WERI-Rb-1 (cell line): ENCODE data around the gene LRRIQ4.

ENCODE experiments used
- DNase-seq: peaks from one replicate; pipeline ENCODE4 v3.0.0-alpha.2; 2020
- H3K27ac ChIP-seq: fragments of 250-450 bp; sonication (Bioruptor Pico); 2 replicates; pipeline ENCODE4 v1.5.1; 2020; ENCODE audit warnings: mild to moderate bottlenecking, moderate library complexity
- H3K27me3 ChIP-seq: fragments of 250-450 bp; sonication (Bioruptor Pico); 2 replicates; pipeline ENCODE4 v1.5.1; 2021; ENCODE audit warnings: mild to moderate bottlenecking, low read depth, moderate library complexity; ENCODE audit not compliant: insufficient read depth, severe bottlenecking
- H3K36me3 ChIP-seq: fragments of 250-450 bp; sonication (Bioruptor Pico); 2 replicates; pipeline ENCODE4 v1.5.1; 2020; ENCODE audit warnings: mild to moderate bottlenecking, moderate library complexity
- H3K4me3 ChIP-seq: 2 replicates; pipeline ENCODE4 v1.5.1; 2011; ENCODE audit warnings: low read depth, mild to moderate bottlenecking, control low read depth, low read length
- H3K9me3 ChIP-seq: fragments of 250-450 bp; sonication (Bioruptor Pico); 2 replicates; pipeline ENCODE4 v1.5.1; 2021; ENCODE audit warnings: mild to moderate bottlenecking, moderate library complexity; ENCODE audit not compliant: severe bottlenecking
- TF ChIP-seq, protein P1 (sequence below): IDR thresholded peaks from 2 replicates; pipeline ENCODE4 v1.5.1; 2011; ENCODE audit warnings: low read depth, mild to moderate bottlenecking, control low read depth, inconsistent platforms, low read length

Gene LRRIQ4

GRCh38 chr3:169861871-169862270, 49.2 kb downstream of the LRRIQ4 start:
- H3K4me3 ChIP-seq = no peak overlapping the region
- no peak for DNase-seq
- no peak overlapping the region for H3K27ac ChIP-seq
- H3K9me3 ChIP-seq = no peaks in the 10 kb centered on the region
- TF ChIP-seq, protein P1, sequence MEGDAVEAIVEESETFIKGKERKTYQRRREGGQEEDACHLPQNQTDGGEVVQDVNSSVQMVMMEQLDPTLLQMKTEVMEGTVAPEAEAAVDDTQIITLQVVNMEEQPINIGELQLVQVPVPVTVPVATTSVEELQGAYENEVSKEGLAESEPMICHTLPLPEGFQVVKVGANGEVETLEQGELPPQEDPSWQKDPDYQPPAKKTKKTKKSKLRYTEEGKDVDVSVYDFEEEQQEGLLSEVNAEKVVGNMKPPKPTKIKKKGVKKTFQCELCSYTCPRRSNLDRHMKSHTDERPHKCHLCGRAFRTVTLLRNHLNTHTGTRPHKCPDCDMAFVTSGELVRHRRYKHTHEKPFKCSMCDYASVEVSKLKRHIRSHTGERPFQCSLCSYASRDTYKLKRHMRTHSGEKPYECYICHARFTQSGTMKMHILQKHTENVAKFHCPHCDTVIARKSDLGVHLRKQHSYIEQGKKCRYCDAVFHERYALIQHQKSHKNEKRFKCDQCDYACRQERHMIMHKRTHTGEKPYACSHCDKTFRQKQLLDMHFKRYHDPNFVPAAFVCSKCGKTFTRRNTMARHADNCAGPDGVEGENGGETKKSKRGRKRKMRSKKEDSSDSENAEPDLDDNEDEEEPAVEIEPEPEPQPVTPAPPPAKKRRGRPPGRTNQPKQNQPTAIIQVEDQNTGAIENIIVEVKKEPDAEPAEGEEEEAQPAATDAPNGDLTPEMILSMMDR = no peak
- H3K36me3 ChIP-seq = no peaks in the 10 kb centered on the region
- no peaks in the 10 kb centered on the region for H3K27me3 ChIP-seq

DNA sequence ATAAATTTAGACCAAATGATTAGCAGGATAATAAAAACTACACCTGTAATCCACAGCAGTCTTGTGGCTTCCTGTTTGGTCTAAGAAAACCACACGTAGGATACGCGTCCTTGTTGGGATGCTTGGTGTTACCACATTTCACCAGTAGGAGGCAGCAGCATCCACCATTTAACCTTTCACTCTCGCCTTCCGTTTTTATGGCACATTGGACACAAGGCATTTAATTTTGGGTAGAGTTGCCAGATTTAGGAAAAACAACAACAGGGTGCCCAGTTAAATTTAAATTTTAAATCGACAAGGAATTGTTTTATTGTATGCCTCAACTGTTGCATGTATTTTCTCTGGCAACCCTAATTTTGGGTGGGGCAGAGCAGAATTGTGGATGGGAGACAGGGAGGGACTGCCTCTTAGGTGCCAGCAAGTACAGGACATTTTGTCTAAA, 50.8 kb downstream of the LRRIQ4 start:
- TF ChIP-seq, protein P1 = peak; percentile 85
- no peaks in the 10 kb centered on the region for H3K9me3 ChIP-seq
- H3K27me3 ChIP-seq = no peaks in the 10 kb centered on the region
- no peak overlapping the region for H3K27ac ChIP-seq
- no peak overlapping the region for H3K4me3 ChIP-seq
- DNase-seq = peak; percentile 60
- no peaks in the 10 kb centered on the region for H3K36me3 ChIP-seq

DNA sequence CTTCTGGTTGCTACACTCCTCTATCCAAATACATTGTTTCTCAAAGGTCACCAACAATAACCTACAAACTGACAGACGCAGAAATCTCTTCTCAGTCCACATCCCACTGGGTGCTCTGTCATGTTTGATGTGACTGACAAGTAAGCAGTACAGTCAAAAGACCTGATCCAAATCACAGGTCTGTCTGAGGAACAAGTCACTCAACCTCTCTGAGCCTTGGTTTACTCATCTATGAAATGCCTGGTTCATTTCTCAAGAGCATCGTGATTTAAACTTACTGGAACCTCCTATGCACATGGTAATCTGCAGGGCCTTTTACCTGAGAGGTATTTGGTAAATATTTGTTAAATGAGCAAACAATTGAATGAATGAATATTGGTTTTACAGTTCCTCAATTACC, 51.6 kb downstream of the LRRIQ4 start:
- Histone ChIP-seq H3K27ac (no peak overlapping the region), H3K9me3 (no peaks in the 10 kb centered on the region), H3K4me3 (no peak overlapping the region), H3K36me3 (no peaks in the 10 kb centered on the region), H3K27me3 (no peaks in the 10 kb centered on the region)
- TF ChIP-seq, protein P1 = no peak
- DNase-seq = no peak

GRCh38 chr3:169865176-169865767, 52.6 kb downstream of the LRRIQ4 start:
- no peak for DNase-seq

DNA sequence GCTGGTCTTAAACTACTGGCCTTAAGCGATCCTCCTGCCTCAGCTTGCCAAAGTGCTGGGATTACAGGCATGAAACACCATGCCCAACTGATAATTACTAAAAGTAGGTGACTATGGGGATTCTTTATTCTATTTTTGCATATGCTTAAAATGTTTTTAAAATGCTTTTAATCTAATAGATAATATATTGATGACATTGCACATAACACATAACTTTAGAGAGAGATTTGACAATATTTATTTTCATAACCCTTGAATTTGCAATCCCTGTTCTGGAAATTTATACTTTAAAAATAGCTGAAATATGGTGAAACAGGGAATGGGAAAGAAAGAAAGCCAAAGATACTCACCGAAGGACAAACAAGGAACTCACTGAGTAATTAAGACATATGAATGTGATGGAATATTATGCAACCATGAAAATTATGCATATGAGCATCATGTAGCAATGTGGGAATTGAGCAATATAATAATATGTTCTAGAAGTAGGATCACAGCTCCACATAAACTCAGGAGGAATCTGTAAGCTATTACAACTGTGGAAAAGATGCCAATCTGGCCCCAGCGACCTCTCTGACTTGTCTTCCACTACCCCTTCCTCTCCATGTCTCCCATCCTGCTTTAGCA, 55.0 kb downstream of the LRRIQ4 start:
- no peak for DNase-seq
- H3K27ac ChIP-seq = no peak overlapping the region
- no peak overlapping the region for H3K4me3 ChIP-seq
- no peaks in the 10 kb centered on the region for H3K27me3 ChIP-seq
- TF ChIP-seq, protein P1 = no peak
- no peaks in the 10 kb centered on the region for H3K36me3 ChIP-seq
- H3K9me3 ChIP-seq = no peaks in the 10 kb centered on the region

More at GRCh38 chr3:169865176-169865767, 52.6 kb downstream of the LRRIQ4 start:
- Histone ChIP-seq H3K36me3 (no peaks in the 10 kb centered on the region), H3K27ac (no peak overlapping the region), H3K9me3 (no peaks in the 10 kb centered on the region), H3K4me3 (no peak overlapping the region), H3K27me3 (no peaks in the 10 kb centered on the region)
- TF ChIP-seq, protein P1 = no peak

GRCh38 chr3:169868369-169868768, 55.7 kb downstream of the LRRIQ4 start:
- no peaks in the 10 kb centered on the region for H3K9me3 ChIP-seq
- H3K4me3 ChIP-seq = no peak overlapping the region
- no peaks in the 10 kb centered on the region for H3K27me3 ChIP-seq
- H3K36me3 ChIP-seq = no peaks in the 10 kb centered on the region
- TF ChIP-seq, protein P1 = no peak
- DNase-seq = no peak
- H3K27ac ChIP-seq = no peak overlapping the region
